ENCODE results near the gene PEG3.

DNA sequence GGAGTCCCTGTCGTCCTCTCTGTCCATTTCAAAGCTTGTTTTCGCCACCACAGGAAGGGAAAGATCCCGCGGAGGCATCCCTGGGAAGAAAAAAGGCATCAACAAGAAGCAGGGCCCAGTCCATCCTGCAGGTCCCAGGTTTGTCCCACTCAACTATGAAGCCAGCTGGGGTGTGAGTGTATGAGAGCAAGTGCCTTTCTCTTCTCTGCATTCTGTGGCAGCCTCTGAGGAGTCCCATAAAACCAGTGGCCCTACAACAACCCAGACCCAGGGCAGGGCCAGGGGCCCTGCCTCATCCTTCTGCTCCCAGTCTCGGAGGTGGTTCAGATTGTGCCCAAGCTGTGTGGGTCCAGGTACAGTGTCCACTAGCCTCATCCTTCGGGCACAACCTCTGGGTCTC lies 18.9 kb downstream of the PEG3 start:
- TF ChIP-seq, protein P1, sequence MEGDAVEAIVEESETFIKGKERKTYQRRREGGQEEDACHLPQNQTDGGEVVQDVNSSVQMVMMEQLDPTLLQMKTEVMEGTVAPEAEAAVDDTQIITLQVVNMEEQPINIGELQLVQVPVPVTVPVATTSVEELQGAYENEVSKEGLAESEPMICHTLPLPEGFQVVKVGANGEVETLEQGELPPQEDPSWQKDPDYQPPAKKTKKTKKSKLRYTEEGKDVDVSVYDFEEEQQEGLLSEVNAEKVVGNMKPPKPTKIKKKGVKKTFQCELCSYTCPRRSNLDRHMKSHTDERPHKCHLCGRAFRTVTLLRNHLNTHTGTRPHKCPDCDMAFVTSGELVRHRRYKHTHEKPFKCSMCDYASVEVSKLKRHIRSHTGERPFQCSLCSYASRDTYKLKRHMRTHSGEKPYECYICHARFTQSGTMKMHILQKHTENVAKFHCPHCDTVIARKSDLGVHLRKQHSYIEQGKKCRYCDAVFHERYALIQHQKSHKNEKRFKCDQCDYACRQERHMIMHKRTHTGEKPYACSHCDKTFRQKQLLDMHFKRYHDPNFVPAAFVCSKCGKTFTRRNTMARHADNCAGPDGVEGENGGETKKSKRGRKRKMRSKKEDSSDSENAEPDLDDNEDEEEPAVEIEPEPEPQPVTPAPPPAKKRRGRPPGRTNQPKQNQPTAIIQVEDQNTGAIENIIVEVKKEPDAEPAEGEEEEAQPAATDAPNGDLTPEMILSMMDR (IDR thresholded peaks at IDR 0.05 in 8 of 11, conservative IDR thresholded peaks at IDR 0.05 in 3 of 11), result no peak
- TF ChIP-seq POLR2AphosphoS5 (IDR thresholded peaks at IDR 0.05), result no peak
- no peak for TF ChIP-seq POLR2A (IDR thresholded peaks at IDR 0.05)
